RWPE2 (cell line): ENCODE results near the gene ITGB1BP2.
"Not testable (repeated sequence)": the region's sequence is repeated elsewhere in the genome, so short reads cannot be mapped to it uniquely, and the experiment has no call there.

Experiments
- ATAC-seq: fragments of 200-7000 bp; cut with Tn5 transposase; 3 replicates; pipeline ENCODE4 v1.9.1; 2021; ENCODE audit warnings: low read depth
- DNase-seq: peaks from one replicate; pipeline ENCODE4 v3.0.0-alpha.2; 2020; ENCODE audit warnings: low spot score
- H3K27ac ChIP-seq: fragments of 450-650 bp; 2 replicates; pipeline ENCODE4 v1.5.1; 2017; ENCODE audit warnings: mild to moderate bottlenecking; ENCODE audit not compliant: poor library complexity, severe bottlenecking
- H3K27me3 ChIP-seq: fragments of 250-450 bp; sonication (Bioruptor Pico); 2 replicates; pipeline ENCODE4 v1.5.1; 2021; ENCODE audit warnings: mild to moderate bottlenecking, moderate library complexity; ENCODE audit not compliant: insufficient read depth, poor library complexity, severe bottlenecking
- H3K36me3 ChIP-seq: fragments of 250-450 bp; sonication (Bioruptor Pico); 2 replicates; pipeline ENCODE4 v1.5.1; 2020; ENCODE audit warnings: low read depth, mild to moderate bottlenecking, moderate library complexity
- H3K4me1 ChIP-seq: fragments of 250-450 bp; sonication (Bioruptor Pico); 2 replicates; pipeline ENCODE4 v1.5.1; 2021; ENCODE audit warnings: mild to moderate bottlenecking, moderate library complexity; ENCODE audit not compliant: insufficient read depth, poor library complexity, severe bottlenecking
- H3K4me3 ChIP-seq: fragments of 250-450 bp; sonication (Bioruptor Pico); 2 replicates; pipeline ENCODE4 v1.5.1; 2021; ENCODE audit warnings: mild to moderate bottlenecking, moderate library complexity; ENCODE audit not compliant: severe bottlenecking
- H3K9me3 ChIP-seq: fragments of 250-450 bp; sonication (Bioruptor Pico); 2 replicates; pipeline ENCODE4 v1.5.1; 2021; ENCODE audit warnings: mild to moderate bottlenecking, moderate library complexity; ENCODE audit not compliant: severe bottlenecking
- CTCF ChIP-seq: fragments of 450-650 bp; IDR thresholded peaks from one replicate; pipeline ENCODE4 v1.5.1; 2017; ENCODE audit warnings: mild to moderate bottlenecking, moderate library complexity; ENCODE audit not compliant: poor library complexity, severe bottlenecking

ITGB1BP2 gene

GRCh38 chrX:71292669-71293365, 8.7 kb upstream of the ITGB1BP2 start:
- H3K36me3 ChIP-seq = peaks cover 86% of the 10 kb centered on the region
- H3K4me1 ChIP-seq = peaks cover 4% of the 10 kb centered on the region
- no peak overlapping the region for H3K4me3 ChIP-seq
- no peak for TF ChIP-seq CTCF
- no peaks in the 10 kb centered on the region for H3K27me3 ChIP-seq
- H3K27ac ChIP-seq = peak overlapping the region; percentile 19
- ATAC-seq = peak; percentile 70; the same call in 2 of the 3 replicates
- no peaks in the 10 kb centered on the region for H3K9me3 ChIP-seq
- no peak for DNase-seq

- H3K4me3 ChIP-seq = no peak overlapping the region
- H3K36me3 ChIP-seq = peaks cover 76% of the 10 kb centered on the region
- no peak for ATAC-seq
- no peak for DNase-seq
- no peak overlapping the region for H3K27ac ChIP-seq
- H3K9me3 ChIP-seq = no peaks in the 10 kb centered on the region
- no peaks in the 10 kb centered on the region for H3K27me3 ChIP-seq
- H3K4me1 ChIP-seq = peaks cover 4% of the 10 kb centered on the region
- TF ChIP-seq CTCF = no peak
These were observed 4.7 kb upstream of the ITGB1BP2 start for GRCh38 chrX:71296806-71297205.

GRCh38 chrX:71298119-71298518, 3.4 kb upstream of the ITGB1BP2 start:
- H3K27ac ChIP-seq = no peak overlapping the region
- no peak for TF ChIP-seq CTCF
- H3K27me3 ChIP-seq = no peaks in the 10 kb centered on the region
- peaks cover 63% of the 10 kb centered on the region for H3K36me3 ChIP-seq
- DNase-seq (no peak), ATAC-seq (no peak)
- H3K9me3 ChIP-seq = no peaks in the 10 kb centered on the region
- no peak overlapping the region for H3K4me3 ChIP-seq
- no peaks in the 10 kb centered on the region for H3K4me1 ChIP-seq

GRCh38 chrX:71300064-71300463, 1.5 kb upstream of the ITGB1BP2 start:
- not testable (repeated sequence) for ATAC-seq, H3K27ac ChIP-seq
- peaks cover 44% of the 10 kb centered on the region for H3K36me3 ChIP-seq

GRCh38 chrX:71300495-71300894, 1.1 kb upstream of the ITGB1BP2 start:
- DNase-seq, H3K27me3 ChIP-seq, H3K27ac ChIP-seq, H3K4me3 ChIP-seq, H3K4me1 ChIP-seq, ATAC-seq, H3K9me3 ChIP-seq: not testable (repeated sequence)
- H3K36me3 ChIP-seq = peaks cover 41% of the 10 kb centered on the region

More at GRCh38 chrX:71300064-71300463, 1.5 kb upstream of the ITGB1BP2 start:
- H3K4me1 ChIP-seq, DNase-seq, H3K27me3 ChIP-seq, H3K9me3 ChIP-seq, H3K4me3 ChIP-seq: not testable (repeated sequence)
